ENCODE data around the gene PRR16.

PRR16 gene

DNA sequence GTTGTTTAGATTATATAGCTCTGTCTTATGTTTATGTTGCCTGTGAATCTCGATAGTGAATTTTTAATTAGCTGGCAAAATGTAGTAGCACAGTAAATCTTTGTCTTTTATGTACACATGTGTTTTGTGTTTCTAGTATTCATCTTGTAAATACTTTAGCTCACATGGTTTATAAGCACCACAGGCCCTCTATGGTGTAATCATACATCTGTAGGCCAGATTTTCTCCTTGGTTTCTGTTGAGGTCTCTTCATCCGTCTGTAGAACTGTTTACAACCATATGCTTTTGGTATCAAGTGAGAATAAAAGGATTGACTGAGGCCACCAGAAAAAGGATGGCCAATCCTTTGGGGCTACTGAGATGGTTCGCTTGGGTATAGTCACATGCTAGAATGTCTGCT, 45.0 kb downstream of the PRR16 start:
- ATAC-seq: no peak
- TF ChIP-seq PPARA (CRISPR knock-in tag; IDR thresholded peaks at IDR 0.05; ENCODE audit: borderline replicate concordance) (no peak), ESRRG (CRISPR knock-in tag; IDR thresholded peaks at IDR 0.05) (no peak), TOX (CRISPR knock-in tag; IDR thresholded peaks at IDR 0.05; ENCODE audit: borderline replicate concordance) (no peak), ISL1 (CRISPR knock-in tag; IDR thresholded peaks at IDR 0.05) (no peak), TCF4 (CRISPR knock-in tag; IDR thresholded peaks at IDR 0.05; ENCODE audit: borderline replicate concordance) (no peak), SNAI2 (CRISPR knock-in tag; IDR thresholded peaks at IDR 0.05) (no peak), CSDC2 (CRISPR knock-in tag; IDR thresholded peaks at IDR 0.05) (no peak), ZFP30 (CRISPR knock-in tag; IDR thresholded peaks at IDR 0.05) (no peak)
- TF ChIP-seq, protein P1, sequence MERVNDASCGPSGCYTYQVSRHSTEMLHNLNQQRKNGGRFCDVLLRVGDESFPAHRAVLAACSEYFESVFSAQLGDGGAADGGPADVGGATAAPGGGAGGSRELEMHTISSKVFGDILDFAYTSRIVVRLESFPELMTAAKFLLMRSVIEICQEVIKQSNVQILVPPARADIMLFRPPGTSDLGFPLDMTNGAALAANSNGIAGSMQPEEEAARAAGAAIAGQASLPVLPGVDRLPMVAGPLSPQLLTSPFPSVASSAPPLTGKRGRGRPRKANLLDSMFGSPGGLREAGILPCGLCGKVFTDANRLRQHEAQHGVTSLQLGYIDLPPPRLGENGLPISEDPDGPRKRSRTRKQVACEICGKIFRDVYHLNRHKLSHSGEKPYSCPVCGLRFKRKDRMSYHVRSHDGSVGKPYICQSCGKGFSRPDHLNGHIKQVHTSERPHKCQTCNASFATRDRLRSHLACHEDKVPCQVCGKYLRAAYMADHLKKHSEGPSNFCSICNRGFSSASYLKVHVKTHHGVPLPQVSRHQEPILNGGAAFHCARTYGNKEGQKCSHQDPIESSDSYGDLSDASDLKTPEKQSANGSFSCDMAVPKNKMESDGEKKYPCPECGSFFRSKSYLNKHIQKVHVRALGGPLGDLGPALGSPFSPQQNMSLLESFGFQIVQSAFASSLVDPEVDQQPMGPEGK (CRISPR knock-in tag; IDR thresholded peaks at IDR 0.05; ENCODE audit: borderline replicate concordance): no peak
- TF ChIP-seq, protein P2, sequence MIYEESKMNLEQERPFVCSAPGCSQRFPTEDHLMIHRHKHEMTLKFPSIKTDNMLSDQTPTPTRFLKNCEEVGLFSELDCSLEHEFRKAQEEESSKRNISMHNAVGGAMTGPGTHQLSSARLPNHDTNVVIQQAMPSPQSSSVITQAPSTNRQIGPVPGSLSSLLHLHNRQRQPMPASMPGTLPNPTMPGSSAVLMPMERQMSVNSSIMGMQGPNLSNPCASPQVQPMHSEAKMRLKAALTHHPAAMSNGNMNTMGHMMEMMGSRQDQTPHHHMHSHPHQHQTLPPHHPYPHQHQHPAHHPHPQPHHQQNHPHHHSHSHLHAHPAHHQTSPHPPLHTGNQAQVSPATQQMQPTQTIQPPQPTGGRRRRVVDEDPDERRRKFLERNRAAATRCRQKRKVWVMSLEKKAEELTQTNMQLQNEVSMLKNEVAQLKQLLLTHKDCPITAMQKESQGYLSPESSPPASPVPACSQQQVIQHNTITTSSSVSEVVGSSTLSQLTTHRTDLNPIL (CRISPR knock-in tag; IDR thresholded peaks at IDR 0.05; ENCODE audit: low read depth): no peak

DNA sequence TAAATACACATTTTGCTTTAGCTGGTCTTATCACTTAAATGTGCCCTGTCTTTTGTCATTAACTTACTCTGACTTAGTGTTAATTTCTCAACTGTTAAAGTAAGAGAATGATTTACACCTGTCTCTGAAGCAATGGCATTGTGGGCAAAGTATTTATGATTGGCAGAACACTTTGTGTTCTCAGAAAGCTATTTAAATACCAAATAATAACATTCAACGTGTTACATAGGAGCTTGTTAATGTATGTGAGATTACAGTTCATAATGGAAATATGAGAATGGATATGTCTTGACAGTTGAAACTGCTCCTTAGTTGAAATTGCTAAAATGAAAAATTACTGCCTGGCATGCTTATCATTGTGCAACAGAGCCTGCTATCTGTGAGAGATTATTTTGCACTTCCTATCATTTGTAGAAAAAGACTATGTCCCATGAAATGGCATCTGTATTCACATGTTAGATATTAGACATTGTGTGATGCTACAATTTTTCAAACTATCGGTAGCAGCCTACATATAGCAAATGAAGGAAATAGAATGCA, 46.1 kb downstream of the PRR16 start:
- no peak for ATAC-seq
- TF ChIP-seq, protein P3, sequence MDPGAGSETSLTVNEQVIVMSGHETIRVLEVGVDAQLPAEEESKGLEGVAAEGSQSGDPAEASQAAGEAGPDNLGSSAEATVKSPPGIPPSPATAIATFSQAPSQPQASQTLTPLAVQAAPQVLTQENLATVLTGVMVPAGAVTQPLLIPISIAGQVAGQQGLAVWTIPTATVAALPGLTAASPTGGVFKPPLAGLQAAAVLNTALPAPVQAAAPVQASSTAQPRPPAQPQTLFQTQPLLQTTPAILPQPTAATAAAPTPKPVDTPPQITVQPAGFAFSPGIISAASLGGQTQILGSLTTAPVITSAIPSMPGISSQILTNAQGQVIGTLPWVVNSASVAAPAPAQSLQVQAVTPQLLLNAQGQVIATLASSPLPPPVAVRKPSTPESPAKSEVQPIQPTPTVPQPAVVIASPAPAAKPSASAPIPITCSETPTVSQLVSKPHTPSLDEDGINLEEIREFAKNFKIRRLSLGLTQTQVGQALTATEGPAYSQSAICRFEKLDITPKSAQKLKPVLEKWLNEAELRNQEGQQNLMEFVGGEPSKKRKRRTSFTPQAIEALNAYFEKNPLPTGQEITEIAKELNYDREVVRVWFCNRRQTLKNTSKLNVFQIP (CRISPR knock-in tag; IDR thresholded peaks at IDR 0.05; ENCODE audit: borderline replicate concordance, low read depth): no peak
- TF ChIP-seq ZNF70 (CRISPR knock-in tag; IDR thresholded peaks at IDR 0.05) (no peak), TOX (CRISPR knock-in tag; IDR thresholded peaks at IDR 0.05; ENCODE audit: borderline replicate concordance) (no peak), ZFP30 (CRISPR knock-in tag; IDR thresholded peaks at IDR 0.05) (no peak), RARB (CRISPR knock-in tag; IDR thresholded peaks at IDR 0.05) (no peak), SNAI2 (CRISPR knock-in tag; IDR thresholded peaks at IDR 0.05) (no peak), TCF4 (CRISPR knock-in tag; IDR thresholded peaks at IDR 0.05; ENCODE audit: borderline replicate concordance) (no peak), ARNTL (CRISPR knock-in tag; IDR thresholded peaks at IDR 0.05; ENCODE audit: borderline replicate concordance, low read depth) (no peak), ZC3H10 (CRISPR knock-in tag; IDR thresholded peaks at IDR 0.05) (no peak), PPARA (CRISPR knock-in tag; IDR thresholded peaks at IDR 0.05; ENCODE audit: borderline replicate concordance) (no peak), CSDC2 (CRISPR knock-in tag; IDR thresholded peaks at IDR 0.05) (no peak), ZFP3 (CRISPR knock-in tag; IDR thresholded peaks at IDR 0.05) (no peak), GLIS3 (CRISPR knock-in tag; IDR thresholded peaks at IDR 0.05) (no peak), BACH2 (CRISPR knock-in tag; IDR thresholded peaks at IDR 0.05; ENCODE audit: borderline replicate concordance) (no peak), ZNF8 (CRISPR knock-in tag; IDR thresholded peaks at IDR 0.05) (no peak)
- TF ChIP-seq, protein P4, sequence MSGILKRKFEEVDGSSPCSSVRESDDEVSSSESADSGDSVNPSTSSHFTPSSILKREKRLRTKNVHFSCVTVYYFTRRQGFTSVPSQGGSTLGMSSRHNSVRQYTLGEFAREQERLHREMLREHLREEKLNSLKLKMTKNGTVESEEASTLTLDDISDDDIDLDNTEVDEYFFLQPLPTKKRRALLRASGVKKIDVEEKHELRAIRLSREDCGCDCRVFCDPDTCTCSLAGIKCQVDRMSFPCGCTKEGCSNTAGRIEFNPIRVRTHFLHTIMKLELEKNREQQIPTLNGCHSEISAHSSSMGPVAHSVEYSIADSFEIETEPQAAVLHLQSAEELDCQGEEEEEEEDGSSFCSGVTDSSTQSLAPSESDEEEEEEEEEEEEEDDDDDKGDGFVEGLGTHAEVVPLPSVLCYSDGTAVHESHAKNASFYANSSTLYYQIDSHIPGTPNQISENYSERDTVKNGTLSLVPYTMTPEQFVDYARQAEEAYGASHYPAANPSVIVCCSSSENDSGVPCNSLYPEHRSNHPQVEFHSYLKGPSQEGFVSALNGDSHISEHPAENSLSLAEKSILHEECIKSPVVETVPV (CRISPR knock-in tag; IDR thresholded peaks at IDR 0.05): no peak
- TF ChIP-seq, protein P5, sequence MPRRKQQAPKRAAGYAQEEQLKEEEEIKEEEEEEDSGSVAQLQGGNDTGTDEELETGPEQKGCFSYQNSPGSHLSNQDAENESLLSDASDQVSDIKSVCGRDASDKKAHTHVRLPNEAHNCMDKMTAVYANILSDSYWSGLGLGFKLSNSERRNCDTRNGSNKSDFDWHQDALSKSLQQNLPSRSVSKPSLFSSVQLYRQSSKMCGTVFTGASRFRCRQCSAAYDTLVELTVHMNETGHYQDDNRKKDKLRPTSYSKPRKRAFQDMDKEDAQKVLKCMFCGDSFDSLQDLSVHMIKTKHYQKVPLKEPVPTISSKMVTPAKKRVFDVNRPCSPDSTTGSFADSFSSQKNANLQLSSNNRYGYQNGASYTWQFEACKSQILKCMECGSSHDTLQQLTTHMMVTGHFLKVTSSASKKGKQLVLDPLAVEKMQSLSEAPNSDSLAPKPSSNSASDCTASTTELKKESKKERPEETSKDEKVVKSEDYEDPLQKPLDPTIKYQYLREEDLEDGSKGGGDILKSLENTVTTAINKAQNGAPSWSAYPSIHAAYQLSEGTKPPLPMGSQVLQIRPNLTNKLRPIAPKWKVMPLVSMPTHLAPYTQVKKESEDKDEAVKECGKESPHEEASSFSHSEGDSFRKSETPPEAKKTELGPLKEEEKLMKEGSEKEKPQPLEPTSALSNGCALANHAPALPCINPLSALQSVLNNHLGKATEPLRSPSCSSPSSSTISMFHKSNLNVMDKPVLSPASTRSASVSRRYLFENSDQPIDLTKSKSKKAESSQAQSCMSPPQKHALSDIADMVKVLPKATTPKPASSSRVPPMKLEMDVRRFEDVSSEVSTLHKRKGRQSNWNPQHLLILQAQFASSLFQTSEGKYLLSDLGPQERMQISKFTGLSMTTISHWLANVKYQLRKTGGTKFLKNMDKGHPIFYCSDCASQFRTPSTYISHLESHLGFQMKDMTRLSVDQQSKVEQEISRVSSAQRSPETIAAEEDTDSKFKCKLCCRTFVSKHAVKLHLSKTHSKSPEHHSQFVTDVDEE (CRISPR knock-in tag; IDR thresholded peaks at IDR 0.05): no peak
- TF ChIP-seq, protein P1 (CRISPR knock-in tag; IDR thresholded peaks at IDR 0.05; ENCODE audit: borderline replicate concordance): no peak
